Activated CD4-positive, alpha-beta T cell treated with anti-CD3 and anti-CD28 coated beads for 48 hours (primary cell): ENCODE measurements around the gene CCDC14.
"Not testable (repeated sequence)": the region's sequence is repeated elsewhere in the genome, so short reads cannot be mapped to it uniquely, and the experiment has no call there.

Experiments
- DNase-seq: peaks from one replicate; pipeline ENCODE4 v3.0.0-alpha.2; 2020

The CCDC14 gene, protein sequence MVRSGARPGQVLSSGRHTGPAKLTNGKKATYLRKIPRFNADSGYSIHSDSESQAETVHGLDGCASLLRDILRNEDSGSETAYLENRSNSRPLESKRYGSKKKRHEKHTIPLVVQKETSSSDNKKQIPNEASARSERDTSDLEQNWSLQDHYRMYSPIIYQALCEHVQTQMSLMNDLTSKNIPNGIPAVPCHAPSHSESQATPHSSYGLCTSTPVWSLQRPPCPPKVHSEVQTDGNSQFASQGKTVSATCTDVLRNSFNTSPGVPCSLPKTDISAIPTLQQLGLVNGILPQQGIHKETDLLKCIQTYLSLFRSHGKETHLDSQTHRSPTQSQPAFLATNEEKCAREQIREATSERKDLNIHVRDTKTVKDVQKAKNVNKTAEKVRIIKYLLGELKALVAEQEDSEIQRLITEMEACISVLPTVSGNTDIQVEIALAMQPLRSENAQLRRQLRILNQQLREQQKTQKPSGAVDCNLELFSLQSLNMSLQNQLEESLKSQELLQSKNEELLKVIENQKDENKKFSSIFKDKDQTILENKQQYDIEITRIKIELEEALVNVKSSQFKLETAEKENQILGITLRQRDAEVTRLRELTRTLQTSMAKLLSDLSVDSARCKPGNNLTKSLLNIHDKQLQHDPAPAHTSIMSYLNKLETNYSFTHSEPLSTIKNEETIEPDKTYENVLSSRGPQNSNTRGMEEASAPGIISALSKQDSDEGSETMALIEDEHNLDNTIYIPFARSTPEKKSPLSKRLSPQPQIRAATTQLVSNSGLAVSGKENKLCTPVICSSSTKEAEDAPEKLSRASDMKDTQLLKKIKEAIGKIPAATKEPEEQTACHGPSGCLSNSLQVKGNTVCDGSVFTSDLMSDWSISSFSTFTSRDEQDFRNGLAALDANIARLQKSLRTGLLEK

DNA sequence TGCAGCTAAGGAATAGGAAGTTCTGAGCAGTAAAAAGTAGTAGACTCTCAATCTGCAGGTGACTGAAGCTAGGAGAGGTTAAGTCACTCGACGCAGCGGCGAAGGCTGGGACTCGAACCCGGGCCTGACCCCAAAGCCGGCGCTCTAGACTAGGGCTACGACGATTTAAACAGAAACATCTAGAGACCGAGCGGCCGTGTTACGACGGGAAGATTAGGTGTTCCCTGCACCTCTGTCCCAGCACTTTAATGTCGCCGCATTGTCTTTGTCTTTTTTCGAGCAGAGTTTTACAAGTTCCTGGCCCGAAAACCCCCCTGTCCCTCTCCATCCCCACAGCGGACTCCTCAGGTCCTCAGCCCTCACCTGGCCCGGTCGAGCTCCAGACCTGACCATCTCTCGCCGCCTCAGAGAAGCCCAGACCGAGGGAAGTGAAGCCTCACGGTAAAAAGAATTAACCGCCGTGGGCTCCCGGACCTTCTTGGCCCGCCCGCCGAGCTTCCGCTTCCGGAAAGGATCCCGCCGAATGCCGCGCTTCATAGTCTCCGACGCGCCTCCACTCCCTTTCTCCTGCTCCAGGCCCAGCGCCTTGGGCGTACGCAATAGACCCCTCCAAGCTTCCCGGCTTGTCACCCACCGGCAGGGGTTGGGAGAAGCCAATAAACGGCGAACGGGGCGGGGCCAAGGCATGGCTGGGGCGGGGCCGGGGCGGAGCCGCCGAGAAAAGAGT lies at the start of gene CCDC14:
Gene CCDC14, minus strand, starts transcription at position 449 of the 727 bp plus-strand sequence. Its CDS starts 56 bp downstream, at position 393.
- peak; percentile 89 for DNase-seq

- not testable (repeated sequence) for DNase-seq
These were observed 47.3 kb upstream of the CCDC14 start for GRCh38 chr3:124008321-124008720.

- DNase-seq, result no peak
These were observed 46.2 kb upstream of the CCDC14 start for GRCh38 chr3:124007186-124007585.

DNA sequence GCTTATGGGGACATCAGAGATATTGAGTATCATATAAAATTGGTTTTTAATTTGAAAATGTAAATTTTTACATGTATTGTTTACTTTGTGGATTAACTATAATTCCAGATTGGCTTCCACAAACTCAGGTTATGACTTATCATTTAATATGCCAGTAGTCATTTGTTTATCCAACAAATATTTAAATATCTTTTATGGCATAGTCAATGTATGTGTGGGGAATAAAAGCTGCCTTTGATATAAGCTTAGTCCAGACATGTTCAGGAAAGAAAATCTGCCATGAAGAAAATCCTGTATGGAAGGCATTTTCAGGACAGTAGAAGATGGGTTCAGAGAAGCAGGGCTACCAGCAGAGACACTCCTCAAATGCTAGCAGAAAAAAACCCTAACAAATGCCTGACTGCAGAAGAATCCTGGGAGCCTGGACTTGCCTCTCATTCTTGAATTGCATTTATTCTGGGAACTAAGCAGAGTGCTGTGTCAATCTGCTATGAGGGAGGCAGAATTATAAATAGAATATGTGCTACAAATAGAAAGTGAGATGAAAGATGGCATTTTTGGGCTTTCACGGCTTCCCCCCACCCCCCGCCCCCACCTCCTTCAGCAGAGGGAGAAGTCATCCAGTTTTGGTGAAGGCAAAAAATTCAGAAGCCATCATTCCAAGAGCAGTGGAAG lies 41.5 kb upstream of the CCDC14 start:
- not testable (repeated sequence) for DNase-seq

DNA sequence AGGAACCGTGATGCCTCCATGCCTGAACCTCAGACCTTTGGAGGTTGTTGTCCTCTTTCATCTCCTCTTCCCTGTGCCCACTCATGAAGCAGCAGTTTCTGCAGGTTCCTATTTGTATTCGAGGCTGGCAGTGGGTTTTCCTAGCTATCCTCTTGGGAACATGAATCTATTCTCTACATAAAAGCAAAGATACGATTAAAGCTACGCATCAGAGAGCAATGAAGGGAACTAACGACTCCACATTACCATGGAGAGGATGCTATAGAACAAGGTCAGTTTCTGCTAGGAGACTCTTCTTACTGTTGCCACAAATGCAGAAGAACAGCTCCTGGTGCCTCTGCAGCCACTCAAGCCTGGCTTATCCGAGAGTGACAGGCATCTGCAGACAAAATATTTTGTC lies 40.3 kb upstream of the CCDC14 start:
- DNase-seq, result not testable (repeated sequence)

DNA sequence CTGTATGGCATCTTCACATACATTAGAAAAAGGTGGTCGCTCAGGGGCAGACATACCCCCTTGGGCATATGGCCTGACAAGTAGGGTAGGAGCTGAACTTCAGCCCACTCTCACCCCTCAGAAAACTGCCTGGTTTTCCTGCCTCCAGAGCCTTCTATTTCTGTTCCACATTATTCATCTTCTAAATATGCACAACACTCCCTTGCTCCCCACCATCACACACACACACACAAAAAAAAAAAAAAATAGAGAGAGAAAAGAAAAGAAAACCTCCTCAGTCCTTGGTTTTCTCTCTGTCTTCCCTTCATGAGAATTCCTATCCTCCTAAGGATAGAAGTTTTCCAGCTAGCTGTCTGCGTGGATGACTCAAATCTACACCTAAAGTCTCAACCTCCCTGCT lies 36.5 kb upstream of the CCDC14 start:
- no peak for DNase-seq

GRCh38 chr3:123993818-123994217 lies 32.8 kb upstream of the CCDC14 start:
- DNase-seq, result no peak

- DNase-seq, result not testable (repeated sequence)
These were observed 30.9 kb upstream of the CCDC14 start, which contains the start of gene ROPN1 for GRCh38 chr3:123991730-123992588. Gene ROPN1 (minus strand): TSS chr3:123992124. CDS start chr3:123980481, 11,643 bp downstream.

DNA sequence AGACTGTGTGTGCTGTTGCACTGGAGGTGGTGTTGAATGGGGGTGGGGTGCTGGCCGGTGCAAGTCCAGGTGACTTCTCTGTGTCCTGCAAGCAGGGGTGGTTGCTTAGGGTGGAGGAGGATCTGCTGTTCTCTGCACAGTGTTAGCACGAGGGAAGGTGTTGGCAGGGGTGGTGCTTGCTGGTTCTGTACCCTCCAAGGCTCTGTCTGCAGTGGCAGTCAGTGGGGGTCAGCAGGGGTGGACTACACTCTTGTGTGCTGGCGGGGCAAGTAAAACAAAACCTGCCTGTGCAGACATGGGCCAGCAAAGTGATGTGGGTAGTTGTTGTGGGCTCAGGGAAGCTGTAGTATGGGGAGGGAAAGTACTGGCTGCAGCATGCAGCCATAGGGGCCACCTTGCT lies 25.4 kb upstream of the CCDC14 start:
- DNase-seq, result no peak

GRCh38 chr3:123984957-123985356 lies 23.9 kb upstream of the CCDC14 start:
- DNase-seq, result no peak

GRCh38 chr3:123984350-123984749 lies 23.3 kb upstream of the CCDC14 start:
- DNase-seq, result no peak

- DNase-seq, result not testable (repeated sequence)
These were observed 20.3 kb upstream of the CCDC14 start for GRCh38 chr3:123981317-123981716.

DNA sequence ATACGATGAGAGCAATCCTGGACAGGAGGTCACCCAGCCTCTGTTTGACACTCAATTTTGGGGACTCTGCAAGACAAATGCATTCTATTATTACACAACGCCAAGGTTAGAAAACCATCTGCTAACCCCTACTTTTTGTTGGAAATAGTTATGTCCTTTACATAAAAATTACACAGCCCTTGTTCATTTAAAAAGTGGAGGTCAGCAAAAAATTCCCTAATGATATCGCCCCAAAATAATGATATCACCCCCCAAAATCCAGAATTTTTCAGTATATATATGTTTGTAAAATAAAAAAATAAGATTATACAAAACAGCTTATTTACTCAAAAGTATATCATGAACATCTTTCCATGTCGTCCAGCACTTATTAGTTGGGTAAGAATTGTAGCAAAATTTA lies 19.5 kb upstream of the CCDC14 start:
- no peak for DNase-seq

DNA sequence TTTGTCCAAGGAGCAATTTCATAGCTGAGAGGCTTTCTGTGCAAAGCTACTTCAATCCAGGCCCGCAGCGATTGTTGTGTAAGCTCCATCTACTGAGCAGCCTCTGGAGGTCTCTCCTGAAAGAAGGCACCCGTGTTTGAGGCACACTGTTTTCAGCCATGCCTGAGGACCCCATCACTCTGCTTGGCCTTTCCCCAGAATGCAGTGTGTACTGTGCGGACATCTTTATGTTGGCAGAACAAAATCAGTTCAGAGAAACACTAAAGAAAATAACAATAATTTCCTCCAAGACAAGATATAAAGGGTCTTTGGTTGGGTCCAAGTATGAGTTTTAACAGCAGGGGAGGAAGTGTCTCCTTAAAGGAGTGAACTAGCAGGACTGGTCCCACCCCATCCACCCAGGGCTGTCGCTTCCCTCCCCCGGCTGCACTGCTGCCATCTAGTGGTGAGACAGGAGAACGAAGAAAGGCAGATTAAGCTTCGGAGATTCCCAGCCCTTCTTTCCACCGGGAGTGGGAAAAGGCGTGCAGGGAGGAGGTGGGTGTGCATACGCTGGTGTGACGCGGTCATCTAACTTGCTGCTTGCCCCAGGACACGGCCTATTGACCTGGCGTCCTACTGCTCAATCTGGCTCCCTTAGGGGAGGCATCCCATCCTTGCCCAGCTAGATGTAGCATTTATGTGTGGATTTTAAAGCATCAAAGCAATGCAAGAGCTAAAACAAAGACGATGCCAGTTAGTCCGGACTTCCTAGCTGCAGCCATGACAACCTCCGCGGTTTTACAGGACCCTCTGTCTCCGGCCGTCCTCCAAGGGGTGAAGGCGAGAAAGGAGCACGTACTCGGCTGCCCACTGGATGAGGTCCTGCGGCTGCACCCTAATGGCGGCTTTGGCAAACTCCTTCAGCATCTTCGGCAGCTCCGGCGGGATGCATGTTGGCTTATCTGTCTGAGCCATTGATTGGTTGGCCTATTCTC lies 18.8 kb upstream of the CCDC14 start:
- peak; percentile 22 for DNase-seq

DNA sequence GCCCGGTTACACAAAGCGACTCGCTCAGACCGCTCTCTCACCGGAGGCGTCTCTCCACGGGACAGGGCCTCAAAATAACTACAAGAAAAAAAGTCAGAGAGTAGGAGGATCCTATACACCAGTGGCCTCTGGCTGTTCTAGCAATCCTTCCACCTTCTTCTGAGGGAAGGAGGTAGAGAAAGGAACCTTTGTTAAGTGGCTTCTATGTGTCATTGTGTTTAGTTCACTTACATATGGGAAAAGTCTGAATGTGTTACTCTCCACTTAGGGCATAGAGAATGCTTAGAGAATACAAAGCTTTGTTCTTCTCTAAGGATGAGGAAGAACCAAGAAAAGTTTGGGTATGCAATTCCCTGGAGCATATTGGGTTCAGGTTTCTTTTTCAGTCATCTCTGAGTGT lies 15.9 kb upstream of the CCDC14 start:
- DNase-seq, result not testable (repeated sequence)

DNA sequence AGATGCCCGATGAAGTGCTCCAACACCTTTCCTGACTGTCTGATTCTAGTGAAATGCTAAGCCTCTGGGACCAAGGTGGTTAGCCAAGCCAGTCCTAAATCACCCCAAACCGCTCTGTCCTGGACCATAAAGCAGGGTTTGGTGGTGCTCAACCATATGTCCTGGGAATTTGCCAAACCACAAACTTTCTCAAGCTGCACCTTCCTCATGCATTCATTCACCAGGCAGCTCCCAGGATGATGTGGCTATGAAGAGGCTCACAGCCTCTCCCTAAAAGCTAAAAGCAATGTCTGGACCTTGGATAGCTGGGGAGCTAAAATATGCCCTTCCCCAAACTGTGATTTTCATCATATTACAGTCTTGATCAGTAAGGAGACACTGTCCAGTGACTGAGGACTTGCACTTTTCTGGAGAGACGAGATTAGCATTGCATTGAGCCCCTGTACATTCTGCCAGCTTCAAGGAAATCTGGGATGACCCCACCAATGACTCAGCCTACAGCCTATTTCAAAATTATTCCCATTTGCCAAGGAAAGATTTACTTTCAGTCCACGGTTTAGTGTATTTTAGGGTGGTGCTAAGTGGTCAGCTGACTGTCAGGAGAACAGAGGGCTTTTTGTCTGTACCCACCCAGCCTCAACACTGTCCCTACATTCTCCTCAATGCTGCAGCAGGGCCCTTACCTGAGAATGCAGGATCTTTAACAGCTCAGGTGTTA lies 15.3 kb upstream of the CCDC14 start:
- not testable (repeated sequence) for DNase-seq

DNA sequence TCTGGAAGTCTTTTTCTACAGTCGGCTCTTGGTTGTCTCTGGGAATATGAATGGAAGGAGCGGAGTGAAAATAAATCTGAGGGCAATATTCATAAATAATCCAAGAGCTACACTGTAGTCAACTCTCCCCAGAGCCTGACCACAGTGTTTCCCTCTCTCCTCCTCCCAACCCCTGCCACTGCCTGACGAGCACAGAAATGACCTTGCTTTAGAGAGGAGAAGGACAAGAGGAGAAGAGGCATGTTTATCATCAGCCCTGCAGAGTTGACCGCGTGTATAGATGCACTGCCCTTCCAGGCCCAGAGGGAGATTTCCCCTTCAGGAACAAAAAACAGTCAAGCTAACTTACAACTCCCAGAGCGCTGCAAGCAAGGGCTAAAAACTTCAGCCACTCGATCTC lies 14.0 kb upstream of the CCDC14 start:
- not testable (repeated sequence) for DNase-seq

GRCh38 chr3:123971406-123971805 lies 10.4 kb upstream of the CCDC14 start:
- DNase-seq, result no peak

GRCh38 chr3:123967260-123967659 lies 6.2 kb upstream of the CCDC14 start:
- DNase-seq, result not testable (repeated sequence)
